Right cardiac atrium (tissue), 5 donors: ENCODE measurements around the gene TSPOAP1. TPM values are rescaled to one million over a fixed set of nuclear protein-coding genes. Genes with fewer than 3 reads are reported as not detected.

Source experiments
- ATAC-seq, 2 donors: fragments of 200-7000 bp; cut with Tn5 transposase; one replicate each; pipeline versions ENCODE4 v1.8.0 to v1.9.1; 2020; ENCODE audit warnings: moderate library complexity in 2 of 2, mild to moderate bottlenecking in 1 of 2
- DNase-seq, 3 donors: peaks; one replicate each; pipeline ENCODE4 v3.0.0-alpha.2; 2020
- H3K27ac ChIP-seq: one replicate; pipeline ENCODE4 v1.5.1; 2013; ENCODE audit warnings: mild to moderate bottlenecking, low read length, control low read depth, moderate library complexity
- H3K27me3 ChIP-seq: one replicate; pipeline ENCODE4 v1.6.1; 2013; ENCODE audit not compliant: control insufficient read depth, insufficient read depth
- H3K4me1 ChIP-seq: one replicate; pipeline ENCODE4 v1.6.1; 2013; ENCODE audit warnings: low read length; ENCODE audit not compliant: control insufficient read depth, insufficient read depth
- H3K4me3 ChIP-seq: one replicate; pipeline ENCODE4 v1.5.1; 2013; ENCODE audit warnings: low read length, control low read depth
- H3K9me3 ChIP-seq: one replicate; pipeline ENCODE4 v1.6.1; 2013; ENCODE audit warnings: low read length; ENCODE audit not compliant: control insufficient read depth
- WGBS: extraction: QIAGEN DNeasy Blood & Tissue Kit; methylation state at CpG from one replicate; pipeline ENCODE4 v1.1.7; 2013; 5-methylcytosine and 5-hydroxymethylcytosine counted together
- intact Hi-C, 4 donors: fragments of 100-400 bp; cut with DNase I; formaldehyde crosslinking; loops; one replicate each; pipeline versions ENCODE4 v1.11.0 to v1.14.0; 2022 to 2023
- polyA plus RNA-seq: library from polyadenylated mRNA; stranded (reverse); fragments of 200-250 nt; gene quantifications from one replicate; pipeline ENCODE4 v1.2.3, GENCODE V29; 2013
- total RNA-seq, 4 donors: library from RNA; stranded (reverse); fragmentation: NEBNext Ultra II Directional; extraction: Animal tissue kit (Norgen Biotek cat#: 25700); gene quantifications; one replicate each; pipeline ENCODE4 v1.2.1, GENCODE V29; 2021
- donor health status: healthy with polysubstance abuse.
- donor health status: DM: no; HTN: yes; CAD: no.
- donor health status: DM: no; HTN: no; CAD: no.
- donor health status: DM: no; HTN: yes; CAD: no; lungs with severe emphysema.
- donor health status: DM: yes; HTN: yes; CAD: no.

The TSPOAP1 gene
- total and polyA plus RNA-seq, 5 donors, result 7.0 to 21.5 (median 17.2) TPM

DNA sequence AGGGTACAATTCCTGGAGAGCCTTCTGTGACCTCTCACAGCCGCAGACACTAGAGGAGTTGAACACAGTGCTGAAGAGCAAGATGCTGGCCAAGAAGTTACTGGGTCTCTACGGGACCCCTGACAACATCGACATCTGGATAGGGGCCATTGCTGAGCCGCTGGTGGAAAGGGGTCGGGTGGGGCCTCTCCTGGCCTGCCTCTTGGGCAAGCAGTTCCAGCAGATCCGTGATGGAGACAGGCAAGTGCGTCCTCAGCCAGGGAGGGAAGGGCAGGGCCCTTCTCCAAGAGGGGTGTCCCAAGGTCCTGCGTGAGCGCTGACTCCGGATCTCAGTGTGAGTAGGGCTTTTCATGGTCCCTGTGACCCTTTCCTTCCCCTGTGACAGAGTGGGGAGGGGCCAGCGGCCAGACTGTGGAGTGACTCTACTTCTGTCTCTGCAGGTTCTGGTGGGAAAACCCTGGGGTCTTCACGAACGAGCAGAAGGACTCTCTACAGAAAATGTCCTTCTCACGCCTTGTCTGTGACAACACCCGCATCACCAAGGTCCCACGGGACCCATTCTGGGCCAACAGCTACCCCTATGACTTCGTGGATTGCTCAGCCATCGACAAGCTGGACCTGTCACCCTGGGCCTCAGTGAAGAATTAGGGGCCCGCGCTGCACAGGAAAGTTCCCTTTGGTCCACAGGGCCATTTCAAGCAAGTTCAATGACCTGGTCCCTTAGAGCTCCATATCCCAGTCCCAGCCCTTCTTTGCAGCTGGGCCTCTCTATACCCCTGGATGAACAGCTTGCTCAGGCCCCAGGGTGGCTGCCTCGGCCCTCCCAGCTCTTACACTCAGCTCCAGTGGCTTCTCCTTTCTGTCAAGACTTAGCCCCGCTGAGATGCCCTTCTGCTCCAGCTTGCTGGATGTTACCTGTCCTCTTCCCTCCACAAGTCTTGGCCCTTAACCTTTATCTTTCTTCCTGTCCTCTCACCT is 61.0 kb downstream of the TSPOAP1 start:
- no peaks in the 10 kb centered on the region for H3K27me3 ChIP-seq
- no peak overlapping the region for H3K4me3 ChIP-seq
- ATAC-seq (no peak), DNase-seq (no peak)
- H3K4me1 ChIP-seq, result no peaks in the 10 kb centered on the region
- WGBS, result 73% methylated on average over 22 of the region's 22 CpGs
- intact Hi-C loops, result no loop called here
- no peaks in the 10 kb centered on the region for H3K9me3 ChIP-seq
- no peak overlapping the region for H3K27ac ChIP-seq

DNA sequence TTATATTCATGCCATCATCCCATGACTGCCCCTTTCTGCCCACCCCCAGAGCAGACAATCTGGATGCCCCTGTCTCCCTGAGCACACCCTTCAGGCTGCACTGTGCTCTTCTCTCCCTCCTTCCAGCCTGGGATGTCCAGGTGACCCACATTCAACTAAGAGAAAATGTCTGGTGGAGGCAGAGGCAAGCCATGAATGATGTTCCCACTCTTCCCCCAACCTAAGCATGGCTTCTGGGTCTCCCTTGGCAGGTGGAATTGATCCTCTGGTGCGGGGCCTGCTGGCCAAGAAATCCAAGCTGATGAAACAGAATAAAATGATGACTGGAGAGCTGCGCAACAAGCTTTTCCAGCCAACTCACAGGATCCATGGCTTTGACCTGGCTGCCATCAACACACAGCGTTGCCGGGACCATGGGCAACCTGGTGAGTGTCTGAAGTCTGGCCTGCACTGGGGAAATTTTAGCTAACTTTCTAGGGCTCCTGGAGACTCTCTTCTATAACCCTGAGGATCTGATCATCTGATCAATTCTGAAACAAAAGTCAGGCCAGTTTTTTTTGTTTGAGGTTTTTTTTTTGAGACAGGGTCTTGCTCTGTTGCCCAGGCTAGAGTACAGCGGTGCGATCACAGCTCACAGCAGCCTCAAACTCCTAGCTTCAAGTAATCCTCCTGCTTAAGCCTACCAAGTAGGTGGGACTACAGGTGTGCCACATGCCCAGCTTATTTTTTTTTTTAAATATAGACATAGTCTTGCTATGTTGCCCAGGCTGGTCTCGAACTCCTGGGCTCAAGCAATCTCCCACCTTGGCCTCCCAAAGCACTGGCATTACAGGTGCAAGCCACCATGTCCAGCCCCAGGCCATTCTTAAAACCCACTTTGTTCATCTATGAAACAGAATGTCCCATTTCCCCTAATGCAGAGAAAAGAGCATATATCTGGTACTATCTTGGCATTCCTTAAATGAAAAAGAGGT is 62.4 kb downstream of the TSPOAP1 start:
- ATAC-seq, result no peak
- 87% methylated on average over 7 of the region's 7 CpGs for WGBS
- intact Hi-C loops, result no loop called here
- Histone ChIP-seq H3K9me3 (no peaks in the 10 kb centered on the region), H3K4me3 (no peak overlapping the region), H3K27ac (no peak overlapping the region), H3K27me3 (no peaks in the 10 kb centered on the region), H3K4me1 (no peaks in the 10 kb centered on the region)
- DNase-seq, result no peak

GRCh38 chr17:58265271-58265670 is 63.3 kb downstream of the TSPOAP1 start:
- H3K27me3 ChIP-seq, result no peaks in the 10 kb centered on the region
- no peaks in the 10 kb centered on the region for H3K9me3 ChIP-seq
- no peak for ATAC-seq
- H3K27ac ChIP-seq, result no peak overlapping the region
- 82% methylated on average over 4 of the region's 4 CpGs for WGBS
- no peak for DNase-seq
- intact Hi-C loops, result no loop called here
- H3K4me1 ChIP-seq, result no peaks in the 10 kb centered on the region
- H3K4me3 ChIP-seq, result no peak overlapping the region

- no peaks in the 10 kb centered on the region for H3K27me3 ChIP-seq
- ATAC-seq, result no peak
These were observed 64.0 kb downstream of the TSPOAP1 start for GRCh38 chr17:58264407-58265103.

GRCh38 chr17:58263773-58264172 is 64.8 kb downstream of the TSPOAP1 start:
- no peak overlapping the region for H3K27ac ChIP-seq
- no peak overlapping the region for H3K4me3 ChIP-seq
- H3K4me1 ChIP-seq, result no peaks in the 10 kb centered on the region
- 76% methylated on average over 1 of the region's 1 CpG for WGBS
- no peaks in the 10 kb centered on the region for H3K27me3 ChIP-seq
- no peak for ATAC-seq
- intact Hi-C loops, result no loop called here
- H3K9me3 ChIP-seq, result no peaks in the 10 kb centered on the region
- no peak for DNase-seq

More at GRCh38 chr17:58264407-58265103, 64.0 kb downstream of the TSPOAP1 start:
- Histone ChIP-seq H3K27ac (no peak overlapping the region), H3K4me3 (no peak overlapping the region), H3K4me1 (no peaks in the 10 kb centered on the region), H3K9me3 (no peaks in the 10 kb centered on the region)
- intact Hi-C loops, result no loop called here
- WGBS, result 78% methylated on average over 6 of the region's 6 CpGs
- DNase-seq, result no peak

GRCh38 chr17:58262149-58262548 is 66.4 kb downstream of the TSPOAP1 start:
- DNase-seq (no peak), ATAC-seq (no peak)
- no peak overlapping the region for H3K27ac ChIP-seq
- intact Hi-C loops, result no loop called here
- no peaks in the 10 kb centered on the region for H3K27me3 ChIP-seq
- 88% methylated on average over 11 of the region's 11 CpGs for WGBS
- H3K4me3 ChIP-seq, result no peak overlapping the region
- no peaks in the 10 kb centered on the region for H3K4me1 ChIP-seq
- no peaks in the 10 kb centered on the region for H3K9me3 ChIP-seq

- intact Hi-C loops, result no loop called here
- Histone ChIP-seq H3K27ac (no peak overlapping the region), H3K4me3 (no peak overlapping the region), H3K4me1 (no peaks in the 10 kb centered on the region), H3K9me3 (no peaks in the 10 kb centered on the region), H3K27me3 (no peaks in the 10 kb centered on the region)
- WGBS, result 22% methylated on average over 8 of the region's 8 CpGs
- ATAC-seq (no peak), DNase-seq (no peak)
These were observed 73.8 kb downstream of the TSPOAP1 start for GRCh38 chr17:58254803-58255202.

- H3K27ac ChIP-seq, result no peak overlapping the region
- intact Hi-C loops, result no loop called here
- ATAC-seq (no peak), DNase-seq (no peak)
- no peaks in the 10 kb centered on the region for H3K27me3 ChIP-seq
- H3K9me3 ChIP-seq, result no peaks in the 10 kb centered on the region
- WGBS, result 82% methylated on average over 3 of the region's 3 CpGs
- no peaks in the 10 kb centered on the region for H3K4me1 ChIP-seq
- H3K4me3 ChIP-seq, result no peak overlapping the region
These were observed 75.5 kb downstream of the TSPOAP1 start for GRCh38 chr17:58253082-58253481.

DNA sequence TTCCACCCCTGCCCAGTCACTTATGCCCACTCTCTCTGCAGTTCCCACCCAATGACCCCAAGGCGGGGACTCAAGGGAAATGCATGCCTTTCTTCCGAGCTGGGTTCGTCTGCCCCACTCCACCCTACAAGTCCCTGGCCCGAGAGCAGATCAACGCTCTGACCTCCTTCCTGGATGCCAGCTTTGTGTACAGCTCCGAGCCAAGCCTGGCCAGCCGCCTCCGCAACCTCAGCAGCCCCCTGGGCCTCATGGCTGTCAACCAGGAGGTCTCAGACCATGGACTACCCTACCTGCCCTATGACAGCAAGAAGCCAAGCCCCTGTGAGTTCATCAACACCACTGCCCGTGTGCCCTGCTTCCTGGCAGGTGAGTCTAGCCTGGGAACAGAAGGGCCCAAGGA is 76.5 kb downstream of the TSPOAP1 start:
- ATAC-seq (no peak), DNase-seq (no peak)
- Histone ChIP-seq H3K27ac (no peak overlapping the region), H3K27me3 (no peaks in the 10 kb centered on the region), H3K4me3 (no peak overlapping the region), H3K4me1 (no peaks in the 10 kb centered on the region), H3K9me3 (no peaks in the 10 kb centered on the region)
- intact Hi-C loops, result no loop called here
- 60% methylated on average over 9 of the region's 9 CpGs for WGBS
